SU-DHL-6 (cell line): ENCODE measurements around the gene PRR14.

Experiments used
- EZH2phosphoT487 ChIP-seq: fragments of 200-600 bp; sonication (generic), shearing (Covaris generic); conservative IDR thresholded peaks from 2 replicates; pipeline ENCODE4 v1.6.1; 2018; ENCODE audit warnings: mild to moderate bottlenecking, antibody characterized with exemption, low read length, moderate library complexity, mixed read lengths
- TF ChIP-seq, protein P1 (sequence below): fragments of 200-600 bp; sonication (generic); IDR thresholded peaks from one replicate; pipeline ENCODE4 v1.5.1; 2017; ENCODE audit warnings: antibody characterized with exemption, mild to moderate bottlenecking, low read length, moderate library complexity; ENCODE audit not compliant: insufficient read depth, poor library complexity, severe bottlenecking

DNA sequence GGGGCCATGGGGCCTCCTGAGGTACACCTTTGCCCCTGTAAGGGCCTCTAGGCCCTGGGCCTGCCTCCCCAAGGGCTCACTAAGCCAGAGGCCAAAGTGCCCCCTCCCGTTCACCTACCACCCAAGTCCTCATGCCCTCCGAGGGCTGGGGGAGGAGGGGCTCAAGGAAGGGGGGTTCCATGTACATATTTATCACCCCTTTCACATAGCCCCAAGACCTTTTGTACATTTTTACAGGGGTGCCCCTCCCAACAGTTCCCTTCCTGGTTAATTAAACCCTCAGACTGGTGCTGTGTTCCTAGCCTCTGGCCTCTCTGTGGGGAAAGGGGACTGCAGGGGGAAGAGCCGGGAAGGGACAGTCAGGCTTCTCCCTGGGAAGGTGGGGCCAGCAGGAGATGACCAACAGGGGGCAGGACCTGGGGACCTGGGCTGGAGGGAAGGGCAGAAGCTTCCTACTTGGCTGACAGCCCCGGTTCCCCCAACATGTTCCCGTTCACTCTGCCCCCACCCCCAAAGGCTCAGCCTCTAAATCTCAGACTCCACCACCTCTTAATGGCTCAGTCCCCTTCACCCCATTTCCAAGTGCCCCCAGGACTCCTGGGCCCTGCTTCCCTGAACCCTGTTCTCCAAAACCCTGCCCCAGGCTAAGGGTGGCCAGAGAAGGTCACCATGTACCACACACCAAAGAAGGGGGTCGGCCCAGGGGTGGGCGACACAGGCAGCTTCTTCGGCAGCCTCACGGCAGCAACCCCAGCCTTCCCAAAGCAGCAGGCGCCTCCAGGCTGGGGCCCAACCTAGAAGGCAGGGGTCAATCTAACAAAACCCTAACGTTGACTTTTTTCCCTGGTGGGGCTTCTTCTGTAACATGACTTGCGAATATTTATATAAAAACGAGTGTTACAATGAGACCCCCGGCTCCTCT is 19.4 kb downstream of the PRR14 start:
- TF ChIP-seq EZH2phosphoT487, result no peak
- TF ChIP-seq, protein P1, sequence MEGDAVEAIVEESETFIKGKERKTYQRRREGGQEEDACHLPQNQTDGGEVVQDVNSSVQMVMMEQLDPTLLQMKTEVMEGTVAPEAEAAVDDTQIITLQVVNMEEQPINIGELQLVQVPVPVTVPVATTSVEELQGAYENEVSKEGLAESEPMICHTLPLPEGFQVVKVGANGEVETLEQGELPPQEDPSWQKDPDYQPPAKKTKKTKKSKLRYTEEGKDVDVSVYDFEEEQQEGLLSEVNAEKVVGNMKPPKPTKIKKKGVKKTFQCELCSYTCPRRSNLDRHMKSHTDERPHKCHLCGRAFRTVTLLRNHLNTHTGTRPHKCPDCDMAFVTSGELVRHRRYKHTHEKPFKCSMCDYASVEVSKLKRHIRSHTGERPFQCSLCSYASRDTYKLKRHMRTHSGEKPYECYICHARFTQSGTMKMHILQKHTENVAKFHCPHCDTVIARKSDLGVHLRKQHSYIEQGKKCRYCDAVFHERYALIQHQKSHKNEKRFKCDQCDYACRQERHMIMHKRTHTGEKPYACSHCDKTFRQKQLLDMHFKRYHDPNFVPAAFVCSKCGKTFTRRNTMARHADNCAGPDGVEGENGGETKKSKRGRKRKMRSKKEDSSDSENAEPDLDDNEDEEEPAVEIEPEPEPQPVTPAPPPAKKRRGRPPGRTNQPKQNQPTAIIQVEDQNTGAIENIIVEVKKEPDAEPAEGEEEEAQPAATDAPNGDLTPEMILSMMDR, result no peak
